Activated B cell treated with CpG ODN at 0.5 μM for 24 hours (primary cell): ENCODE results near the gene GALNT16. TPM values are rescaled to one million over a fixed set of nuclear protein-coding genes. Genes with fewer than 3 reads are reported as not detected.

Experiments used
- ATAC-seq: fragments of 200-7000 bp; cut with Tn5 transposase; one replicate; pipeline ENCODE4 v1.10.0; 2021; ENCODE audit warnings: low read depth, mild to moderate bottlenecking, moderate library complexity
- CTCF ChIA-PET: fragments of 350-600 bp; sonication (Branson Sonifier 250); formaldehyde crosslinking; loops from one replicate; lab custom pipeline; 2021; ENCODE audit warnings: antibody characterized with exemption; lab: Charles Lee
- POLR2A ChIA-PET: fragments of 350-600 bp; sonication (Branson Sonifier 250); formaldehyde crosslinking; loops from one replicate; lab custom pipeline; 2021; ENCODE audit warnings: antibody characterized with exemption; lab: Charles Lee
- DNase-seq: peaks from one replicate; pipeline ENCODE4 v3.0.0; 2022
- H3K27ac Mint-ChIP-seq: one replicate; pipeline ENCODE4 v1.8.0; 2020; ENCODE audit warnings: mixed read lengths
- H3K27me3 Mint-ChIP-seq: one replicate; pipeline ENCODE4 v1.8.0; 2021; ENCODE audit warnings: mixed read lengths
- H3K36me3 Mint-ChIP-seq: one replicate; pipeline ENCODE4 v1.8.0; 2021; ENCODE audit warnings: low read depth, mixed read lengths
- H3K4me1 Mint-ChIP-seq: one replicate; pipeline ENCODE4 v1.8.0; 2021; ENCODE audit warnings: mixed read lengths
- H3K4me3 Mint-ChIP-seq: one replicate; pipeline ENCODE4 v1.8.0; 2020; ENCODE audit warnings: mild to moderate bottlenecking, mixed read lengths
- H3K9me3 Mint-ChIP-seq: one replicate; pipeline ENCODE4 v1.8.0; 2020; ENCODE audit warnings: mixed read lengths
- intact Hi-C: fragments of 100-400 bp; cut with micrococcal nuclease; formaldehyde crosslinking; loops from one replicate; pipeline ENCODE4 v1.15.1; 2024
- total RNA-seq: library from RNA; stranded (reverse); gene quantifications from 2 replicates; pipeline ENCODE4 v1.2.3, GENCODE V29; 2022
- TF ChIP-seq, protein P1 (sequence below): fragments of 200-600 bp; IDR thresholded peaks from one replicate; pipeline ENCODE4 v1.8.0; 2022; ENCODE audit warnings: antibody characterized with exemption, mild to moderate bottlenecking

Gene GALNT16
- total RNA-seq, 1 donor from 2014 or later, result 1.2 TPM

DNA sequence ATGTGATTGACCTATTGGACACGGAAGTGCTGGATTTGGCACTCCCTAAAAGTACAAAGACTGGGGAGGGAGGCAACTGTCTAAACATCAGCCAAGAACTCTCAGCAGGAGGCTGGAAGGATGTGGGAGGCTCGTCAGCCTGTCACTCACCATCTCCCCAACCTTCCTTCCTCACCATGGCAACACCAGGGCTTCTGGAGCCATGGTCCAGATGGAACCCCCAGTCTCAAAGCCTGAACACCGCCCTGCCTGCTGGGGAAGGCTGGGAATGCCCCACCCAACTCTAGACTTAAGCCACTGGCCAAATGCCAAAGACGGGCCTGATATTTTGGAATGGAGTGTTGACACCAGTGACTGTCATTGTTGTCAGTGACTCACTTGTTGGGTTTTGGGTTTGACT lies 55.3 kb downstream of the GALNT16 start:
- TF ChIP-seq, protein P1, sequence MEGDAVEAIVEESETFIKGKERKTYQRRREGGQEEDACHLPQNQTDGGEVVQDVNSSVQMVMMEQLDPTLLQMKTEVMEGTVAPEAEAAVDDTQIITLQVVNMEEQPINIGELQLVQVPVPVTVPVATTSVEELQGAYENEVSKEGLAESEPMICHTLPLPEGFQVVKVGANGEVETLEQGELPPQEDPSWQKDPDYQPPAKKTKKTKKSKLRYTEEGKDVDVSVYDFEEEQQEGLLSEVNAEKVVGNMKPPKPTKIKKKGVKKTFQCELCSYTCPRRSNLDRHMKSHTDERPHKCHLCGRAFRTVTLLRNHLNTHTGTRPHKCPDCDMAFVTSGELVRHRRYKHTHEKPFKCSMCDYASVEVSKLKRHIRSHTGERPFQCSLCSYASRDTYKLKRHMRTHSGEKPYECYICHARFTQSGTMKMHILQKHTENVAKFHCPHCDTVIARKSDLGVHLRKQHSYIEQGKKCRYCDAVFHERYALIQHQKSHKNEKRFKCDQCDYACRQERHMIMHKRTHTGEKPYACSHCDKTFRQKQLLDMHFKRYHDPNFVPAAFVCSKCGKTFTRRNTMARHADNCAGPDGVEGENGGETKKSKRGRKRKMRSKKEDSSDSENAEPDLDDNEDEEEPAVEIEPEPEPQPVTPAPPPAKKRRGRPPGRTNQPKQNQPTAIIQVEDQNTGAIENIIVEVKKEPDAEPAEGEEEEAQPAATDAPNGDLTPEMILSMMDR, result no peak
- H3K27ac Mint-ChIP-seq, result no peak overlapping the region
- no peak for DNase-seq
- peaks cover 18% of the 10 kb centered on the region for H3K4me1 Mint-ChIP-seq
- H3K36me3 Mint-ChIP-seq, result no peaks in the 10 kb centered on the region
- CTCF ChIA-PET, result no interaction called here
- H3K9me3 Mint-ChIP-seq, result no peaks in the 10 kb centered on the region
- no peak for ATAC-seq
- intact Hi-C loops, result no loop called here
- no peak overlapping the region for H3K4me3 Mint-ChIP-seq
- POLR2A ChIA-PET, result no interaction called here
- H3K27me3 Mint-ChIP-seq, result peaks cover 8% of the 10 kb centered on the region

DNA sequence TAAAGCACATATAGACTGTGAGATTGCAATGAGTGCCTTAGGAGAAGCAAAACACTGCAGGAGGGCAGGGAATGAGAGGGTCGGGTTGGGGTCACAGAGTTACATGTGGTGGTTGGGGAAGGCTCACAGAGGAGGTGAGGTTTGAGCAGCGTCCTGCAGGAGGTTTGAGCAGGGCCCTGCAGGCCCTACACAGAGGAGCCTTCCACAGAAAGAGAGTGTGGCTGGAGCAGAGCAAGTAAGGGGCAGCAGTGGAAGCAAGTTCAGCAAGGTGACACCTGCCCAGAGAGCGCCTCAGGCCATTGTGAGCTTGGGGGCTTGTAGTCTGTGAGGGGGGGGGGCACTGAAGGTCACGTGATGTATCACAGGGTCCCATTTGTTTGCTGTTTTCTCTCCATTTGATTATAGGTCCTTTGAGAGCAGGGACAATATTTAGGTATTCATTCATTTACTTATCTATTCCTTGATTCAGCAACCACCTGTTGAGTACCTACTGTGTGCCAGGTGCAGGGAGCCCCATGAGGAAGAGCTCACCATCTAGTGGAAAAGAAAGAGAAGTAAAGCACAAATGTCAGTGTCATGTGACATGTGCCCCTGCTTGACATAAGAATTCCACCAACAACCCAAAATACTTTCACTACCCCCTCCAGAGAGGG lies 56.6 kb downstream of the GALNT16 start:
- H3K9me3 Mint-ChIP-seq, result no peaks in the 10 kb centered on the region
- DNase-seq (no peak), ATAC-seq (no peak)
- TF ChIP-seq, protein P1, result no peak
- peaks cover 2% of the 10 kb centered on the region for H3K27me3 Mint-ChIP-seq
- intact Hi-C loops, result no loop called here
- H3K27ac Mint-ChIP-seq, result no peak overlapping the region
- H3K36me3 Mint-ChIP-seq, result no peaks in the 10 kb centered on the region
- no peak overlapping the region for H3K4me3 Mint-ChIP-seq
- CTCF ChIA-PET, result no interaction called here
- H3K4me1 Mint-ChIP-seq, result peaks cover 18% of the 10 kb centered on the region
- POLR2A ChIA-PET, result no interaction called here

DNA sequence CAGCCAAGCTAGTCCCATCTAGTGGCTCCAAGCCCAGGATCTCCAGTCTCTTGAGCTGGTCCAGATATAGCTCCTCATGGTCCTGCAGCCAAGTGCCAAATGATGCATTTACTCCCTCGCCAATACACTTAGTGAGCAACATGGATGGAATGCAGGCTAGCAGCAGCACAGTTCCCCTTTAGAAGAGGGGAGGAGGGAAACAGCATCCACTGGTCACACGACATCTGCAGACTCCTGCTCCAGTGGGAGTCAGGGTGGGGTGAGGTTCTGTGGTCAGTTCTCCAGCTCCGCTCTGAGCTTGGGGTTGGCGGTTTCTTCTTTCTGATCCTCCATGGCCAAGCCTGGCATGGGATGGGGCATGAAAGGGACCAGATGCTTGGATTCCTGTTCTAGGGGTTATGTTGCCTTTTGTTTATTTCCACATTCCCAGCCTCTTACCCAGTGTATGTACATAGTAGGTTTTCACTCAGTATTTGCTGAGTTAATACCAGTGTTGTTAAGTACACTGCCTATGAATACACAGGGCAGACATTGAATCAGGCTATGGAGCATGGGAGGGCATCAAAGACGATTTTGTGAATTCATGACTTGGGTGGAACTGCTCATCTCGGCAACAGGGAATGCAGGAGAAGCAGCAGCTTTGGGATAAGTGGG lies 57.3 kb downstream of the GALNT16 start:
- CTCF ChIA-PET, result no interaction called here
- no peak for ATAC-seq
- TF ChIP-seq, protein P1, result no peak
- H3K27me3 Mint-ChIP-seq, result no peaks in the 10 kb centered on the region
- POLR2A ChIA-PET, result no interaction called here
- intact Hi-C loops, result no loop called here
- peaks cover 18% of the 10 kb centered on the region for H3K4me1 Mint-ChIP-seq
- H3K36me3 Mint-ChIP-seq, result no peaks in the 10 kb centered on the region
- no peaks in the 10 kb centered on the region for H3K9me3 Mint-ChIP-seq
- DNase-seq, result no peak
- H3K27ac Mint-ChIP-seq, result no peak overlapping the region
- H3K4me3 Mint-ChIP-seq, result no peak overlapping the region

DNA sequence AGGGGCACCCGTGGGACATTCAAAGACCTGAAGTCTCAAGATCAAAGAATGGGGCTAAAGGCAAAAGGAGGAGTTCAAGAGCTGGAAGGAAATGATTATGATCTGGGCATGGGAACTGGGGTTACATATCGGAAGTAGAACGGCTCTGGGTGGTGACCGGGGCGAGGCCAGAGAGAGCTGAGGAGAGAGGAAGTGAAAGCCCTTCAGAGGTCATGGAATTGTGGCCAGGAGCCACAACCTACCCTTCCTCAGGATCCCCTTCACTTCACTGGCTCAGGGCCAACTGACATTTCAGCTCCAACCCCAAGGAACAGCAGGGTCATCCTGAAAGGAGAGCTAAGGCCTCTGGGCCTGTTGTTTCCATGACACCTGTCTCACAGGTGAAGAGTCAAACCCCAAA lies 57.8 kb downstream of the GALNT16 start:
- Mint-ChIP-seq H3K36me3 (no peaks in the 10 kb centered on the region), H3K9me3 (no peaks in the 10 kb centered on the region), H3K4me3 (no peak overlapping the region), H3K27ac (no peak overlapping the region), H3K4me1 (peaks cover 18% of the 10 kb centered on the region), H3K27me3 (no peaks in the 10 kb centered on the region)
- no peak for DNase-seq
- peak; percentile 14 for ATAC-seq
- TF ChIP-seq, protein P1, result no peak
- ChIA-PET POLR2A (interaction anchor here (0.6 kb wide), 1 partner anchor 86 kb away, joined by 3 read pairs; no protein-coding TSS in a partner anchor), CTCF (no interaction called here)
- intact Hi-C loops, result loop anchor here (1.0 kb wide), 1 partner anchor 37 kb away; no protein-coding TSS in a partner anchor

DNA sequence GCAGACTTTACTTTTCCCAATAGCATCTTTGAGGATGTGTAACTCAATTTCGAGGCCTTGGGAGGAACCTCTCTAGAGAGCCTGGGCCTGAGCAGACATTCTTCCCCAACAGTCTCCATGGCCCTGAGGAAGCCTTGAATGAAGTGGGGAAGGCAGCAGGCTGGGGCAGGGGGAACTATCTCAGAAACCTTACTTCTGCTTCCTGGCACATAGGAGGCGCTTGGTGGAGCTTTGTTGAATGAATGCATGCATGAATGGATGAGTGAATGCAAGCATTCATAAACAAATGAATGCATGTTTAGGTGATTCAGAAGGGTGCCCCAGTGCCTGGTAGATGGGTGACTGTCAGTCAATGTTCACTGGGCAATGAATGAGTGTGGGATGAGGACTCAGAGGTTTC lies 58.3 kb downstream of the GALNT16 start:
- DNase-seq (no peak), ATAC-seq (peak; percentile 79)
- H3K27me3 Mint-ChIP-seq, result no peaks in the 10 kb centered on the region
- H3K9me3 Mint-ChIP-seq, result no peaks in the 10 kb centered on the region
- ChIA-PET CTCF (no interaction called here), POLR2A (interaction anchor here (0.6 kb wide), 1 partner anchor 86 kb away, joined by 3 read pairs; no protein-coding TSS in a partner anchor)
- H3K4me1 Mint-ChIP-seq, result peaks cover 18% of the 10 kb centered on the region
- no peak overlapping the region for H3K27ac Mint-ChIP-seq
- no peak overlapping the region for H3K4me3 Mint-ChIP-seq
- TF ChIP-seq, protein P1, result no peak
- H3K36me3 Mint-ChIP-seq, result no peaks in the 10 kb centered on the region
- intact Hi-C loops, result loop anchor here (1.0 kb wide), 1 partner anchor 36 kb away; no protein-coding TSS in a partner anchor
